Kidney capillary endothelial cell (primary cell): Measurements from ENCODE around the gene NT5C3B.
"Not testable (repeated sequence)": the region's sequence is repeated elsewhere in the genome, so short reads cannot be mapped to it uniquely, and the experiment has no call there.

ENCODE experiments used
- DNase-seq: peaks from one replicate; pipeline ENCODE4 v3.0.0-alpha.2; 2018; ENCODE audit warnings: low spot score

Gene NT5C3B

DNA sequence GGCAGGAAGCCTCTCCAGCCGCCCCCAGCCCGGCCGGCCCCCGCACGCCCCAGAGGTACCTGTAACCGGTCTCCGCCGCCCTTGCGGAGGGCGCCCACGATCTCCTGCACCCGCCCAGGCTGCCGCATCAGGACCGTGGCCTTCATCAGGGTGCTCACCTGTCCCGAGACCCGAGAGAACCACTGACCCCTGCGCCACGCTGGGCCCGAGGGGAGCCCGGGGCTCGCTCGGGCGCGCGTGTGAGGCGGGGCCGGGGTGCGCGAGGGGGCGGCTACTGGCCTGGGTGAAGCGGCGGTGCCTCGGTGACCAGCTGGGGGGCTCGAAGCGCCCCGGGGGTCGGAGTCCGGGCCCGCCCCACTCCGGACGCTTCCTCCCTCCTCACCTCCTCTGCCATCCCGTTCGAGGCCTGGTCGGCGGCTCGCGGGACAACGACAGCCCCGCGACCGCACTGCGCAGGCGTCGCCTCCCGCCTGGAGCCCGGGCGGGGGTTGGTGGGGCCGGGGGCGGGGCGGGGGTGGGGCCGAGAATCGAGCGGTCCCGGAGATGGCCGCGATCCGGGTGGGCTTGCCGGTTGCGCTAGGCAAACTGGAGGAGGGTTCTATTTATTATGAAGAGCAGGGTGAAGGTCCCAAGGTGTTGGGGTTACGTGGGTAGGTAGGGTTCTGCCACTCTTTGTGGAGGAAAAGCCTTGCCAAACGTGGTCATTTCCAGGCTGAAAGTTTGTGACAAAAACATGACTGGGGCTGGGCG, at the start of gene NT5C3B:
NT5C3B (minus strand) TSS at position 433 of the 750 bp plus-strand sequence; CDS start at position 394, 39 bp downstream.
- peak; percentile 35 for DNase-seq

DNA sequence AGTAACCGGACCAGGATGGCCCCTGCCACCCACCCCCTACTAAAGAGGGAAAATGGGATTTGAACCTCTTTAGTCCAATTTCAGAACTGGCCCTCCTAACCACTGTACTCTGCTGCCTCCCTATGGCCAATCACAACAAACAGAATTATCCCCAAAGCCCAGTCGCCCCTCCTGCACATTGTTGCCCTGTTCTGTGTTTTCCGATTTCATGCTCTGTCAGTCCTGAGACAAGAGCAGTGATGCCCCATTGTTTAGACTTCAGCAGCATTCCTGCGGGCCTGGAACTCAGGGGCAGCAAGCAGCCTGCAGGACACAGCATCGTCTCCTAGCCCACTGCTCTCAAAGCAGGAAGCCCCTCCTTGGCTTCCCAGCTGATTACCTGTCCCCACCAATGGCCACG, 49.7 kb upstream of the NT5C3B start:
- DNase-seq = no peak

DNA sequence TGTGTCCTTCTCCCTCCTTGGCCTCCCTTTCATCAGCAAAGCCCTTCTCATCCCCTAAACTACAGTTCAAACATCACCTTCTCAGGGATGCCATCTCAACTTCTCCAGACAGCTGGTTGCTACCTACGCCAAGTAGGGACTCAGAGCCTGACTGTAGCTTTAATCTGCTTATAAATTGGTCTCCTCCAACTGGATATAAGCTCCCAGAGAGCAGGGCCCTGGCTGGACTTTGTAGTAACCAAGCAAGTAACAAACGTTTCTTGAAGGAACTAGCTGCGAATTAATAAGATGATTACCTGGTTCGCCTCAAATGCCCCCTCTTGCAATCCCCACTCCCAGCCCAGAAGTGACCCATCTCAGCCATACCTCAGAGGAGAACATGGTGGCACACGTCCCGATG, 46.7 kb upstream of the NT5C3B start:
- DNase-seq = no peak

DNA sequence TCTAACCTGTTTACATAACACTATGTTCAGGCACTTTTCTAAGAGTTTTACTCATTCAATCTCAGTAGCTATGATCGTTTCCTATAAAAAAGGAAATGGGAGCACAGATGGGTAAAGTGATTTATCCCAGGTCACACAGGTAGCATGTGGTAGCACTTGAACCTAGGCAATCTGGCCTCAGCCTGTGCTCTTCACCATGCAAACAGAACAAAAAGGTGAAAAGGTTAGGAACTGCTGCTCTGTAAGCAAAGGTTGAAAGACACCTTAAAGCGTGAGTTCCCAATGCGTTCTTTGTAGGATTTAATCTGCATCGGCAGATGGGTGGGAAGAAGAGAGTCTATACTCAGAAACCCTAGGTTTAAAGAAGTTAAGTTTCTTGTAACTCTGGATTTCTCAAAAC, 44.1 kb upstream of the NT5C3B start:
- no peak for DNase-seq

DNA sequence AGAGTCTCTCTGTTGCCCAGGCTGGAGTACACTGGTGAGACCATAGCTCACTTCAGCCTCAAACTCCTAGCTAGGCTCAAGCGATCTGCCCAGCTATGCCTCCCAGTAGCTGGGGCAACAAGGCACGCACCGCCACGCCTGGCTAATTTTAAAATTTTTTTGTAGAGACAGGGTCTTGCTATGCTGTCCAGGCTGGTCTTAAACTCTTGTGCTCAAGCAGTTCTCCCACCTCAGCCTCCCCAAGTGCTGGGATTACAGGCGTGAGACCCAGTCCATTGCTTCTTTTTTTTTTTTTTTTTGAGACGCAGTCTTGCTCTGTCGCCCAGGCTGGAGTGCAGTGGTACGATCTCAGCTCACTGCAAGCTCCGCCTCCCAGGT, 38.2 kb upstream of the NT5C3B start:
- DNase-seq = not testable (repeated sequence)

DNA sequence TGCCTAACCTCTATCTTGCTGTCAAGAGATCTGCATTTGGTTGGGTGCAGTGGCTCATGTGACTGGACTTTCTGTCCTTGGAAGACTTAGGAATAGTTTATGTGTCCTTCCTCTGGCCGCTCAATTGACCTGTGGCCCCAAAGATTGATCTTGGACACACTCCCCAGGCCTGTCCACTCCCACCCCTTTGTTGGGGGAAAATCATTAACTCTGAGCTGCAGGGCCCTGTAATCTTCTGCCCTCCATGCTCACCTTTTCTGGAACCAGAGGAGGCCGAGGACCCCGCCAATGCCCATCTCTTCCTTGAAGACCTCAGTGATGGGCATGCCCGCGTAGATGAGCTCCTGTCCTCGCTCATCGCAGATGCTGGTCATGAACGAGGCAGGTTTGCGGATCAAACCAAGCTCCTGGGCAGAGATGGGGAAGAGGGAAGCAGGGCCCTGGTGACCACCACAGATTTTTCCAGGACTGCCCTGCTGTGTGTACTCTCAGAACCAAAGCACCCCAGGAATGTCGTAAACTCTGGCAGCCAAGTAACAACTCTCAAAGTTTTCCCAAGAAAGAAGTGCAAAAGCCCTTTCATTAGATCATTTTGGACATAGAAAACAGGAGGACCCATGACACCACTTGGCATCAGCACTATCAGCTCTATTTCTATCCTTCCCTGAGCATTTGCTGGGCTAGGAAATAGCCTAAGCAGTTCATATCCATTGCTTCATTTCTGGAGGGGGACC, 37.7 kb upstream of the NT5C3B start:
- DNase-seq = no peak

DNA sequence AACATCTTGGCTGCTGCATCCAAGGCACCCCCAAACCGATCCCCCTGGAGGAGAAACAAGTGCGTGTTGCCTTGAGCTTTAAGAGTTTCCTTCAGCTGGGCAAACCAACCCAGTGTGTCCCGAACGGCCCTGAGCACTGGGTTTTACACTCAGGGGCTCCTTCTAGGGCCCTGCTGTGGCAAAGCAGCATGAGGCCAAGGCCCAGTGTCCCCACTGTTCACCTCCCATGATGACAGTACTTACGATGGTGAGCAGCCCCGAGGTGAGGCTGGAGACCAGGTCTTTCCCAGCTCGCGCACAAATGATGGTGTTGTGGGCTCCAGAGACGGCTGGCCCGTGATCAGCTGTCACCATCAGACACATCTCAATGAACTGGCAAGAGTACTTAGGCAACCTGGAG, 35.8 kb upstream of the NT5C3B start:
- DNase-seq = no peak

DNA sequence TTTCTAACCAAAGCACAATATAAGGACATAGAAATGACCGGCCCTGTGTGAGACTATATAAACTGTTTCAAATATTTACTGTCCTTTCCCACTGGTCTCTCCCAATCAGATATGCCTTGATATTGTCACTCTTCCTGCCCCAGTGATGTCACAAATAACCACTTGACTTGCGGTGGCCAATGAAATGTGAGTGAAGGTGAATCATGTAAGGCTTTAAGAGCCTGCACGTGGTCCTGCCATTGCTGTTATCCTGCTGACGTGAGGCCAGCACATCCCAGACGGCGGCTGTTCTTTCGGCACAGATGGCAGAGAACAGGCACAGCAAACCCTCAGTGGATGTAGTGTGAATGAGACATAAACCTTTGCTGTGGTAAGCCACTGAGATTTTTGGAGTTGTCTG, 34.6 kb upstream of the NT5C3B start:
- DNase-seq = no peak

DNA sequence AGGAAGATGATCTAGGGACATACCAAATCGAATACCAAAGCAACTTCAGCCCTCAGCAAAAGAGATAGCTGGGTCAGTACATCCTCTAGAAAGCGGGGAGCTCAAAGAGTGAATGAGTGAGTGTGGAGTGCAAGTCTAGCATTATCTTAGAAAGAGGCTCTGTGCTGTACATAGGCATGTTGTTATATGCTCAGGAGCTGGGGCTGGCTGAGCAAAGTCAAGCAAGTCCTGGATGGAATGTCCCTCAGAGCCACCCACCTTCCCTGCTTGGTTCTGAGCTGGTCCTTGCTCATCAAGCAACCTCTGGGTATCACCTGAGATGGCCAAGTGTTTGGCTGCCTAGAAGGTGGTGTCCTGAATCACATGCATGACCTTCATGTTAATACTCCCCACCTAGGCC, 34.1 kb upstream of the NT5C3B start:
- DNase-seq = no peak

DNA sequence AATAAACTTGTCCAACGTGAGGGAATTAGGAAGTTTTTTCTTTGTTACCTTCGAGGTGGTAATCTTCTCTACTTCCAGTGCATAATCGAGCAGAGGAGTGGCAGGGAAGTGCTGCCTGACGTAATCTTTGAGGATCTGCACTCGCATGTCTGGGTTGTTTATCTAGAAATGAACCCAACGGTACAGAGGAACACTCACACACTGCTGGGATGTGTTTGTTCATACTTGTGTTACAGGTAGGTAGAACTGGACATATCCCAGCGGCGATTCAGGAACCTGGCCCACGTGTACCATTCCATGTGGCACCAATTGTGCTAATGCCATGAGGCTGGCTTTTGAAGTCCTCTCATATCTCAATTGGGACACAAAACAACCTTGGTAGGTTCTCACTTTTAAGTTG, 33.4 kb upstream of the NT5C3B start:
- DNase-seq = no peak

DNA sequence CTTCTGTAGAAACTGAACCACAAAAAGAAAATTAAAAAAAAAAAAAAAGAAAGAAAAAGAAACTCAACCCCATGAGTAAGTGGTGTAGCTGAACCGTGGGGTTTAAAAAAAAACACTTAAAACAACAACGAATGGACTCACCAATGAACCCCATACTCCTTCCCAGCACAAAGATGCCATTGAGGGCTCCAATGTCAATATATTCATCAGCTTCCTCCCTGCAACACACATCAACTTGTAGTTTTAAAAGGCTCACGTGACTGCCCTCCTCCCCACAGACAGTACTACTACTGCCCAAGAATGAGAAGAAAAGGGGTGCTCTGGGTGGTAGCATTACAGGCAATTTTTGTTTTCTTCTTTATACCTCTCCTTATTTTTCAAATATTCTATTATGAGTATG, 32.5 kb upstream of the NT5C3B start:
- no peak for DNase-seq

DNA sequence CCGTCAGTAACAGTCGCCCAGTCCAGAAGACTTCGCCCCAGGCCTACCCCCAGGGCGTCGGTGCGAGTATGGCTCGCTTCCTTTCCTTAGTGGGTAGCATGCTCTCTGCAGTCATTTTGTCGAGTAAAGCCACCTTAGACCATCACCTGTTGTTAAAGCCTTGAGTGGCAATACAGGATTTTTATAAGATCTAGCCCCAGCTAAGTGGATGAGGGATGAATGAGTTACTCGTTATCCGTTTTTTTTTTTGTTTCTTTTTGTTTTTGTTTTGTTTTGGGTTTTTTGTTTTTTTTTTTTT, 29.5 kb upstream of the NT5C3B start:
- no peak for DNase-seq

DNA sequence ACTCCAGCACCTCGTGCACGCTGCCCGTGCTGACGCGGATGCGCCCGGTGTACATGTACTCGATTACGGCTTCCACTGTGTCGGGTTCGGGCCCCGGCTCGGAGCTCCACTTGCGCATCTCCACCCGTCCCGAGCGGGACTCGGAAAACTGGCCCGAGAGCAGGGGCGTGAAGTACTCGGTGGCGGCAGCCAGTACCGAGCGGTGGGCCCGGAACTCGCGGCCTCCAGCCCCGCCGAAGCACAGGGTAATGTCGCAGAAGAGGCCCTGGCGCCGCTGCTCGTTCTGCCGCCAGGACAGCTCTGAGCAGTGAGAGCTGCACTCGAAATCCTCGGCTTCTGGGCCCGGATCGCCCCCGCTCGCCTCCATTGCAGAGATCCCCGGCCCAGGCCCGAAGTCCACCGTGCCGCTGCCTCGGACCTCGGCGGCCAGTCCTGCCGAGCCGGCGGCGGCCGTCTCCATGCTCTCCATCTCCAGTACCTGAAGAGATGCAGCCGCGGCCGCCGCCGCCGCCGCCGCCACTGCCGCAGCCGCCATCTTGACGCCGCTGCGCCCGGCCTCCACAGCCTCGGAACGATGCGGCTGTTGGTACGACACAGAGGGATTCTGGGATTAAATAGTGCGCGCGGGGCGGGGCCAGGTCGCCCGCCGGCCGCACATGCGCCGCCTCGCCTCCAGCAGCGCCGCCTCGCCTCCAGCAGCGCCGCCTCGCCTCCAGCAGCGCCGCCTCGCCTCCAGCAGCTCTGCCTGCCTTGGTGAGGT, 29.0 kb upstream of the NT5C3B start, which contains the start of gene KLHL11:
KLHL11 (minus strand) TSS at position 588 of the 760 bp plus-strand sequence; CDS start at position 535, 53 bp downstream.
- peak; percentile 88 for DNase-seq

DNA sequence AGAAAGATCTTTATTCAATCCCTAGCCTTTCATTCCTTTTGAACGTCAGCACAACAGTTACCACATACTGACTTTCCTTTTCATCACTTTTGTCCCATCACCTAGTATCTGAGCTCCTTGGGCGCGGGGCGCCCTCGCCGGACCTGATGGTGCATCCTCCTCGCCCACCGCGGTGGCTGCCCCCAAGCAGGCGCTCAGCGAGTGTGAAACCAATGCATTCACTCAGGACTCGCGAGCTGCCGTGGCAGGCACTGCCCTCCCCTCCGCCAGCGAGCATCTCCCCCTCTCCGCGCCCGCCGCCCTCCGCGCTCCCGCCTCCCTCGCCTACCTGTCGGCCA, 28.4 kb upstream of the NT5C3B start:
- DNase-seq = peak; percentile 10

DNA sequence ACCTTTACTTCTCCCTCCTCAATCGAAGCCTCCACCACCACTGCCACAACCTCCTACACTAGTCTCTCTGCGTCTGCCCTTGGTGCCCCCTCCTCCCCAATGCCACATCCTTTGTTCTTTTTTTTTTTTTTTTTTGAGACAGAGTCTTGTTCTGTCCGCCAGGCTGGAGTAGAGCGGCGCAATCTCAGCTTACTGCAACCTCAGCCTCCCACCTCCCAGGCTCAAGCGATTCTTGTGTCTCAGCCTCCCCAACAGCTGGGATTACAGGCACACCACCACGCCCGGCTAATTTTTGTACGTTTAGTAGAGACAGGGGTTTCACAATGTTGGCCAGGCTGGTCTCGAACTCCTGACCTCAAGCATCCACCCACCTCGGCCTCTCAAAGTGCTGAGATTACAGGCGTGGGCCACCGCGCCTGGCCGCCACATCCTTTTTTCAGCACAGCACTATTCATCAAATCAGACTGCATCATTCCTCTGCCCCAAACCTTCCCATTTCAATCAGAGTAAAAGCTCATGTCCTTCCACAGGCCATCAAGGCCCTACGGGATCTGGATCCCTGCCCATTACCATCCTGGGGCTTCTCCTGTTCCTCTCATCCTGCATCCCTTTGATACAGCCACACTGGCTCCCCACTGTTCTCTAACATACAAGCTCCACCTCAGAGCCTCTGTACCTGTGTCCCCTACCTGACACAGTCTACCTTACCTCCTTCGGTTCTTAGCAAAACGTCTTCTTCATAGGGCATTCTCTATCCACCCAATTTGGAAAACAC, 27.2 kb upstream of the NT5C3B start:
- no peak for DNase-seq

DNA sequence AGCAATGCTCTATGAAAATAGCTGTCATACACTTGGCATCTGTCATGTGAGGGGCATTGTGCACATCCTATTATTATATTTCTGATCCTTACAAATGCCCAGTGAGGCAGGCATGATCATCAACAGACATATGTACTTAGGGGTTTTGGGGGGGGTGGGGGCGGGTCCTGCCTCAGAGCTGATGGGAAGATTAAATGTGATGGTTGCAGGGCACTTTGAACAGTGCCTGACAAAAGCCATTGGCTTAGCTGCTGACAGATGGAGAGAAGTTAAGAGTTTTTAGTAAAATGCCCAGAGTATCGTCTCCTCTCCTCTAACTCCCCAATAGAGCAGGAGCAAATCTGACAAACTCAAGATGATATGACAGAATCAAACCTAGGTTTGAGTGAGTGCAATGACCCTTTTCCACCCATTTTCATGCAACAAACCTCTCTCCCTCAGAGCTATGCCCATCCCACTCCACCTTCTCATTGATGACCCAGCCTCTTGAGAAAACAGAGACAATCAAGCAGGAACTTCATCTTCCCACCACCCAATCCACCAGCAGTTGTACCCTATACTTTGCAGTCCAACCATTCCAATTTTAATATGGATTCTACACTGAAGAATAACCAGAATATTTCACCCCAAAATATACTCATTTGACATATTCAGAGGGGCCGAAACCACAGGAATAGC, 24.4 kb upstream of the NT5C3B start:
- DNase-seq = no peak

DNA sequence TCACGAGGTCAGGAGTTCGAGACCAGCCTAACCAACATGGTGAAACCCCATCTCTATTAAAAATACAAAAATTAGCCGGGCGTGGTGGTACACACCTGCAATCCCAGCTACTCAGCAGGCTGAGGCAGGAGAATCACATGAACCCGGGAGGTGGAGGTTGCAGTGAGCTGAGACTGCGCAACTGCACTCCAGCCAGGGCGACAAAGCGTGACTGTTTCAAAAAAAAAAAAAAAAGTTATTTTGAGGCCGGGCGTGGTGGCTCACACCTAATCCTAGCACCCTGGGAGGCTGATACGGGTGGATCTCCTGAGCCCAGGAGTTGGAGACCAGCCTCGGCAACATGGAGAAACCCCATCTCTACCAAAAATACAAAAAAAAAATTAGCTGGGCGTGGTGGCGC, 15.3 kb upstream of the NT5C3B start:
- DNase-seq = not testable (repeated sequence)

DNA sequence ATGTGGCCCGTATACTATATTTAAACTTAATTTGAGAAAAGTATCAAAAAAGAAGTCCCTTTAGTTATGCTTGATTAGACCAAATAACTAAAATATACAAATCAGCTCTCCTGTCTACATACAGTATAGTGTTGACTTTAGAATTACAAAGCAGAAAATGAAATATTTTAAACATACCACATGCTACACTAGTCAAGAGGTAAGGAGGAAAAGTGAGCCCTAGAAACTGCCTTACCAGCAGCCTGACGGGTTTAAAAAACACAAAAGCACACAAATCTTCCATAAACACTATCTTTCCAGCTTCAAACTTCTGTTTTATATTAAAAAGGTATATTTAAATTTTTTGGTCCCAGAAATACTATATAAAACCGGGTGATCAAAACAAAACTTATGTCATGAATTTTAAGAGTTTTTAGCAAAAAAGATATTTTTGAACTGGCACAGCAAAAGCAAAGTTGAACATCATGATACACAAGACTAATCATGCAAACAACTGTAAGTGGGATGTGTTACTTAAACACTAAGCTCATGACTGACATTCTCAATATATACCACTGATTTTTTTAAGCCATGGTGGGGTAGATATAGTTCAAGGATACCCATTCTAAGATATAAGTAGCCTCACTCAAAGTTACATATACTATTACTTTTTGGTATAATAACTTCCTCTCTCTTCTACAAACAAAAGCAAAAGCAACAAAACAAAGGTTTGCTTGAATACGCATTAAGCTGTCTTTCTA, 13.4 kb upstream of the NT5C3B start:
- no peak for DNase-seq

DNA sequence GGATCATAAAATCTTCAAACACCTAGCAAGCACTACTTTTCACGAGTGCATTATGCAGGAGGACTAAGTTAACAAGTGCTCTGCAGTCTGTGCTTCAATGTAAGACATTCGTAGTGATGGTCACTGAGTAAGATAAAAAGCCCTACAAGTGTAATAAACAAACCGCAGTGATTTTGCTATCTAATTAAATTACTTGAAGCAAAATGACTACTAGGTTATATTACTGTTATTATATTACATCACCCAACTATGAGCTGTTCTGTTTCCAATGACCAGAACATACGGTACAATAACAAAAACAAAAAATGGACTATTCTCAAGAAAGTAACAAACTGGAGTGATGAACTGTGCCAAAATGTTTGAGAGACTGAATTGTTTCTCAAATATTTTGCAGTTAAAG, 12.8 kb upstream of the NT5C3B start:
- DNase-seq = no peak

DNA sequence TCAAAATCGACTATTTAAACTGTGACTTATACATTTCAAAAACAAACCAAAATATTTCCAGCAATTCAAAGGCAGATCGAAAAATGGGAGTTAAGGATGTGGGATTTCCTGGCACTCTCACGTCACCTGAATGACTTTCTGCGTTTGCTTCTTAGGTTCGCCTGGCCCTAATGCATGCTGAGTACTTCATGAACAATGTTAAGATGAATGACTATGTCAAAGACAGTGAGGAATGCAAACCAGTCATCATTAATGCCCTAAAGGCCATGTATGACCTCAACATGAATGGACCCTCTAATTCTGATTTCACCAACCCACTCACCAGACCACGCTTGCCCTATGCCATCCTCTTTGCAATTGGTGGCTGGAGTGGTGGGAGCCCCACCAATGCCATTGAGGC, 8.9 kb upstream of the NT5C3B start:
- no peak for DNase-seq

DNA sequence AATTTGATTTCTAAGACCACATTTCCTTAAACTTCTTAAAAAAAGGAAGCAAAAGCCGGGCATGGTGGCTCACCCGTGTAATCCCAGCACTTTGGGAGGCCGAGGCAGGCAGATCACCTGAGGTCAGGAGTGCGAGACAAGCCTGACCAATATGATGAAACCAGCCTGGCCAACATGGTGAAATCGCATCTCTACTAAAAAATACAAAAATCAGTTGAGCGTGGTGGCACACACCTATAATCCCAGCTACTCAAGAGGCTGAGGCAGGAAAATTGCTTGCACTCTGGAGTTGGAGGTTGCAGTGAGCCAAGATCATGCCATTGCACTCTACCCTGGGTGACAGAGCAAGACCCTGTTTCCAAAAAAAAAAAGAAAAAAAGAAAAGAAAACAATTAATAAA, 4.7 kb upstream of the NT5C3B start:
- DNase-seq = not testable (repeated sequence)
